Measurements from ENCODE around the gene CD300LB.

The CD300LB gene

DNA sequence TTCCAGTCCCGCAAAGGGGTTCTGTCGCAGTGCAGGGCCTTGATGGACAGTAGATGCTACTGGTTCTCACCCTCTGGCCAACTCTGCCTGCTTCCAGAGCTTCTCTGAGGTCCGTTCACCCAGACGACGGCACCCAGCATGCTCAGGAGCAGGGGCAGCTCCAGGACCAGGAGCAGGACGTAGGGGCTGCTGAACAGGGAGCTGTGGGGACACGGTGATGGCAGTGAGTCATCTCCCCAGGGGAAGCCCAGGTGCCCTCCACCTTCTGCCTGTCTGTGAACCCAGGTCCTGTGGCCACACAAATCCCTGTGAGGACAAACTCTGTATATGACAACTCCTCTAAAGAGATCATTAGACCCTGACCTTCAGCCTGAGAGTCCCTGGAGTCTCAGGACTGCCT, 18.1 kb upstream of the CD300LB start:
- DNase-seq: no peak

DNA sequence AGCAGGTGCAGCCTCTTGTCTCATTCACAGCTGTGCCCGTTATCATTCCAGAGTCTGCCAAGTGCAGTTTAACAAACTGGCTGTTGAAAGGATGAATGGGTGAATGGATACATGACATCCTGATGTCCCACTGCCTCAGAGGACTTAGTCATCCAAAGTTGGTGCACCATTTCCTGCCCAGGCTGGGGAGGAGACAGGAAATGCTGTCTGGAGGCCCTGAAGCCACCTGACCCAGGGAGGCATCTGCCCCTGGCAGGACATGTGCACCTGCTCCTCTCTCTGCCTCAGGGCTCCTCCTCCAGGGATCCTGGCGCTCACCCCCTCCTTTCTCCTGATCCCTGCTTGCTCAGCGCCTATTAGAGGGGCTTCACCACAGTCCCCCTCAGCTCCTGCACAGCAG, 16.5 kb upstream of the CD300LB start:
- DNase-seq: no peak

DNA sequence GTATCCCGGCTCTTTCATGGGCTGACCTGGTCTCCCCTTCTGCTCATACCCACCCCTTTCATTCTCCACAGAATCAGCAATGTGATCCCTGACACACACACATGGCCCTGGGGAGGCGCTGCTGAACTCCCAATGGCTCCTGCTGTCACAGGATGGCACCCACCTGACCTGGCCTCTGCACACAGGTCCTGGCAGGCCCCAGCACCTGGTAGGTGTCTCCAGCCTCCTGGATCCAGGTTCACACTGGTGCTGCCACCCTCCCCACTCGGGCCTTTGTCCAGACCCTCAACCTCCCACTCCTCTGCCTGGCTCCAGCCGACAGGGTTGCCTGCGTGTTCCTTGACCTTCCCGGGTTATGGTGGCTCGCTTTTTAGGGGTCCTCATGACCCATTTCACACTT, 16.0 kb upstream of the CD300LB start:
- DNase-seq: no peak

DNA sequence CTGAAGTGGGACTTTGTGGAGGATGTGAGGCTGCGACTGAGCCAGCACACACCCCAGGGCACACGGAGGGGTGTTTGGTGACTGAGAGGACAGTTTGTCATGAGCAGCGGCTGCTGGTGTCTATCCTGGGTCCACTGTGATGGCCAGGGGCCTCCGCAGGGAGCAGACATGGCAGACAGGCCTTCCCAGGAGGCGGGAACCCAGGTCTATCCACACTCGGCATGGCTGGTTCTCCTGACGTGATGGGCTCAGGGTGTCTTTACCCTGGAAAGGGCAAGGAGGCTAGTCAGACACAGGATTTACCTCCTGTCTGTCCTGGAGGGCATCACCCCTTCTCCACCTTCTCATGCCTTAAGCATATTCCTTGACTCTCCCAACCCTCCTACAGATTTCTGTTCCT, 15.3 kb upstream of the CD300LB start:
- DNase-seq: no peak

DNA sequence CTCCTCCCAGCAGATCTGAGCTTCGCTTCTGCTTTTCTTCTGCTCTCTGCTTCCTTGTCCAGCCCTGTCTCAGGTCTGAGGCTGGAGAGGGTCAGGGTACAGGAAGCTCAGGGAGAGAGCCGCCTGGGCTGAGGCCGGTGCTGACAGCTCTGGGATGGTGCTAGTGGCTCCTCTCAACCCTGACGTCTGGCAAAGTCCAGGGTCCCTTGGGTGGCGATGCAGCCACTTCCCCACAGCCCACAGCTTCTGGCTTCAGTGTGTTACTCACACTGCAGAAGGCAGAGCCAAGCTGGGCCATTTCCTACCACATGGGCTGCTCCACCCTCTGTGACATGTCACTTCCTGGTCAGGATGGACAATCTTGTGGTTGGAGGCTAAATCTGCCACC, 14.6 kb upstream of the CD300LB start, which contains the start of gene CD300C:
TSS of gene CD300C (minus strand) at position 273 of the 388 bp plus-strand sequence. CDS start 333 bp downstream, outside the sequence.
- DNase-seq: peak in 5 of 56 donors; percentile 6 to 24 (median 13)

DNA sequence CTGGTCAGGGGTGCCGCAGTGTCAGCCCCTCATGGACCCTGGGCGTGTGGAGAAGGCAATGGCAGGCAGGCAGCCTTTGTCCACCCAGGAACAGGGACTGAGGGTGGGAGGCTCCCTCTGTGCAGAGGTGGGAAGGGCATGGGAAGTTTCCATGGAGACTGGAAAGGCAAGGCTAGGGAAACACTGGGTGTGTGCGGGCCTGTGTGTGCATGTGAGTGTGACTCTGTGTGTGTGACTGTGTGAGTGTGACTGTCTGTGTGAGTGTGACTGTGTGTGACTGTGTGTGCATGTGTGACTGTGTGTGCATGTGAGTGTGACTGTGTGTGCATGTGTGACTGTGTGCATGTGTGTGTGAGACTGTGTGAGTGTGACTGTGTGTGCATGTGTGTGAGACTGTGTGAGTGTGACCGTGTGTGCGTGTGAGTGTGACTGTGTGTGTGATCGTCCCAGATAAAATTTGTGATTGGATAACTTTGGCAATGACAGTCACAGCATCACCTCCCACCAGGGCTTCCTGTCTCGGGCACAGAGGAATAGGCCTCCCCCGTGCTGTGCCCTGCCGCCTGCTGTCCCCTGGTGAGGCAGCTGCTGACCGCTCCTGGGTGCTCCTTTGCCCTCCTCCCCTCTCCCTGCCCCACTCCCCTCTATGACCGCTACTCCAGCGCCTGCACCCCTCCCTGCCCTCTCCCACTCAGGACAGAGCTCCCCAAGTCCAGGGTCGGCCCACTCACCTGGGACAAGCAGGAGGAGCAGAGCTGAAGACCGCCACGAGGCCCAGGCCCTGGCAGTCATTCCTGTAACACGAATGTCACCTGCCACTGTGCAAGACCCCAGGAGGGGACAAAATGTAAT, 13.9 kb upstream of the CD300LB start:
- DNase-seq: no peak

DNA sequence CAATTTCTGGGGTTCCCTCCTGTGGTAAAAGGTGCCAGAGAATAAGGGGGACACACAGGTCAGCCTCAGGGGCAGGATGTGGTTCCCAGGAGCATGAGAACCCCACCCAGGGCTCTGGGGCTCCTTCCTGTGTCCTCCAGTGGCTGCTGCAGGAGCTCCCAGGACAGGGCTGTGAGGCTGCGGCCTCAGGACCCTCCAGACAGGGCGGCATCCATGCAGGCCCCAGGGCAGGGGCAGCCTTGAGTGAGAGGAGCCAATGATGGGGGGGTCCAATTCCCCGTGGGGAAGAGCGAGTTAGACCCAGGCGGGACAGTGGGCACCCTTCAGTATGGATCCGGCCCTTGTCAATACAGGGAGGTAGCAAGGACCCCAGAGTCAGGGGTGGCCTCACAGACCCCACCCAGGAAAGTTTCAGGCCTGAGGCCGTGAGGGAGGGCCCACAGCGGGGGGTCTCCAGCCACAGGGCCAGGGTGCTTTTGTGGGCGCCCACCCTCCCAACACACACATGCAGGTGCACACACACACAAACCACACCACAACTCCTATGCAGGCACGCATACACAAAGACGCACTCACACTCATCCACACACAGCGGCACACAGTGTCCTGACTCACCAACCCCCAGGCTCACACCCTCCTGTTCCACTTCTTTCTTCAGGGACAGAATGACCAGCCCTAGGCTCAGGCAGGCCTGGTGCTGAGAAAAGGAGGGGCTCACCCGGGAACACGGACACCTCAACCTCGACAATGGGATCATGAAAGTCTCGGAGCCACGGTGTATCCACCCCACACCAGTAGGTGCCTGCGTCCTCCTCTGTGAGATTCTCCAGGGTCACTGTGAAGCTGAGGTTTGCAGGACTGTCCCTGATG, 12.9 kb upstream of the CD300LB start:
- no peak for DNase-seq

DNA sequence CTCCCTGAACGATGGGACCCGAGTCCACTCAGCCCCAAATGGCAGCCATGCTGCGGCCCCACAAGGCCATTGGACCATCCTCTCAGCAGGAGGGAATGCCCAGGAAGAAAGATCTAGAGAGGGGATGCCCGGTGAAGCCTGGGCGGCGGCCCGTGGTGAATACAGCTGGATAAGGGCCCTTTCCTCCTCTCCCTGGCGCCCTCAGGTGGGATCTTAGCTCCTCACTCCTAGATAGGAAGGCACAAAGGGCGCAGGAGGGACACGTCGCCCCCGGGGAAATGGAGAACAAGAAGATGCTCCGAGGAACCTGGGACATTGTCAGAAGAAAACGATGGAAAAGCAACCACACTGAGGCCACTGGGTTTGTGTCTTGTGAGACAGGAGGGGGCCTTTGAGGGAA, 12.1 kb upstream of the CD300LB start:
- no peak for DNase-seq

DNA sequence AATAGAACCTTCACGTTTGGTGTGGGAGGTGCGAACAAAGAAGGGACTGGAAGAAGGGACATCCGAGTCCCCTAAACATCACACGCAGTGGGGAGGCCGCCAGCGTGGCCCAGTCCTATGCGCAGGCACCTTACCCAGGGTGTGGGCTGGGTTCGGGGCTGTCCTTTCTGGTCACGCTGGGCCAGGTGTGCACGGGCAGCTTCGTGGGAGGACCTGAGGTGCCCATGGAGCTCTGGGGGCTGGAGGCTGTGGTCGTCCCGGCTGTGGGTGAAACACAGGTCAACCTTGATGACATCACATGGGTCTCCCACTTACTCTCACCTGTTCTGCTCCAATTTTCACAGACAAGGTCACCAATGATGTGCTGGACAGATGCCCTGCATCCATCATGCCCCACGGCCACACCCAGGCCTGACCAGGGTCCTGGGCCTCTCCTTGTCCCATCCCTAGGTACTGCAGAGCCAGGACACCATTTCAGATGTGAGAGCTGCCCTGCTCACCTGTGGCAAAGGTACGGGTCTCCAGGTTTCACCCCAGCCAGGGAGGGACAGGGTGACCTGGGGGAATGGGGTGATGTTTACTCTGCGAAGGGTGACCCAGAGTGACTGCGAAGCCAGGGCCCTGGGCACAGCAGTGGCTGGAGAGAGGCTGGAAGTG, 11.6 kb upstream of the CD300LB start:
- no peak for DNase-seq

DNA sequence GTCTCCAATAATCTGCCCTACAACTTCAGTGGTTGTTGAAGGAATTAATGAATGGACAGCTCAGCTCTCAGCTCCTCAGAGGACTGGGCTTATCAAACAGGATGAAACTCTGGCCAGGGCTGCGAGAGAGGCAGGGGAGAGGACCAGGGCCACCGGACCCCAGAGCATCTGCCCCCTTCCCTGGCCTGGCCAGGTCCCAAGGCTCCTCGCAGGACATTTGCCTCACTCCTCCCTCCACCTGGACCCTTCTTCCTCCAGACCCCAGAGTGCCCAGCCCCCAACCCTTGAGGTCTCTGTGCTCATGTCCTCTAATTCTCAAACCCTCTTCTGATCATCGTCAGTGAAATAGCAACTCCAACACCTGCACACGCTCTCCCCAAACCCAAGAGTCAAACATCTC, 10.9 kb upstream of the CD300LB start:
- DNase-seq: no peak

DNA sequence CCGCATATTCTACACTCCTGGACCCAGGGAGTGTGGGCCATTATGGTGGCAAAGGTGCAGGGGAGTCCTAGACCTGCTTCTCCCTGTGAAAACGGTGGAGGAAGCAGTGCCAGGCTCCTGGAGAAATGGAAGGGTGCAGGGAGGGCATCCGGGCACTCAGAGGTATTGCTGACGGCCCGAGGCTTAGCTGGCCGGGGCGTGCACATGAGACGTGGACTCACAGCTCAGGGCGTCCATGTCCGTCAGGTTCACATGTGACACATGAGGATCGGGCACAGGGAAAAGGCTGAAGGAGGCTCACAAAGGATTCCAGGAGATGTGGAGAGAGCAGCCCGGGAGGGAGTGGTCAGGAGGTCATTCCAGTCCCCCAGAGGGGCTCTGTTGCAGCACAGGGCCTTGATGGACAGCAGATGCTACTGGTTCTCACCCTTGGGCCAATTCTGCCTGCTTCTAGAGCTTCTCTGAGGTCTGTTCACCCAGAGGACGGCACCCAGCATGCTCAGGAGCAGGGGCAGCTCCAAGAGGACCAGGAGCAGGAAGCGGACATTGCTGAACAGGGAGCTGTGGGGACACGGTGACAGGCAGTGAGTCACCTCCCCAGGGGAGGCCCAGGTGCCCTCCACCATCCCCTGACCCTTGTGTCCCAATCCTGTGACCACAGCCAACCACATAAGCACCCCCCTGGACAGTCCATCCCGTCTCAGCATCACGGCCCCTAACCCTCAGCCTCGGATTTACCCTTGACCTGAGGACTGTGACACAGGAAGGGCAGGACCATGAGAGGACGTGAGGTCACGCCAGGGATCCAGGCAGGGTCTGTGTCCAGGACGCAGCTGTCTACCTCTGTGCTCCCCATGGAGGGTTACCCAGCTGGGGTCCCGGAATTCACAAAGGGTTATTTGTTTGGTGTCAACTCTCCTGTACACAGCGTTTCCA, 10.2 kb upstream of the CD300LB start:
- no peak for DNase-seq

DNA sequence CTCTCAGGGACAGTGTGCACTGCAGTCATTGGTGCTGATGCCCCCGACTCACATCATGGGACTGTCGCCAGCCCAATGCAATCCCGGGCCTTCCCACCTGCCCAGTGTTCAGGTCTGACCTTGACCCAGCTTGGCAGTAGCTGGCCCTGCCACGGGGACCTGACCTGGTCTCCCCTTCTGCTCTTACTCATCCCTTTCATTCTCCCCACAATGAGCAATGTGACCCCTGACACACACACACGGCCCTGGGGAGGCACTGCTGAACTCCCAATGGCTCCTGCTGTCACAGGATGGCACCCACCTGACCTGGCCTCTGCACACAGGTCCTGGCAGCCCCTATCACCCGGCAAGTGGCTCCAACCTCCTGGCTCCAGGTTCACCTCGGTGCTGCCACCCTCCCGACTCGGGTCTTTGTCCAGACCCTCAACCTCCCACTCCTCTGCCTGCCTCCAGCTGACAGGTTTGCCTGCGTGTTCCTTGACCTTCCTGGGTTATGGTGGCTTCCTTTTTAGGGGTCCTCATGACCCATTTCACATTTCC, 8.1 kb upstream of the CD300LB start:
- DNase-seq: no peak

DNA sequence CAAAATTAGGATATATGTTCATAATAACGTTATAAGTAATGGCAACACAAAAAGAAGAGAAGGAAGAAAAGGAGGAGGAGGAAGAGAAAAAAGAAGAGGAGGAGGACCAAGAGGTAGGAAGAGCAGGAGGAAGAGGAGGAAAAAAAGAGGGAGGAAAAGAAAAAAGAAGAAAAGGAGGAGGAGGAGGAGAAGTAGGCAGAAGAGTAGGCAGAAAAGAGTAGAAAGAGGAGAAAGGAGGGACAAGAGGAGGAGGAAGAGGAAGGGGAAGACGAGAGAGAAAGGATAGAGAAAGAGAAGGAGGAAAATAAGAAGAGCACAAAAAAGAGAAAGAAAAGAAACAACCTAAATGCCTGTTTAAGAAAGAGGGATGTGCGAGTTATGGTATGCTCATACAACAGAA, 5.6 kb upstream of the CD300LB start:
- no peak for DNase-seq

DNA sequence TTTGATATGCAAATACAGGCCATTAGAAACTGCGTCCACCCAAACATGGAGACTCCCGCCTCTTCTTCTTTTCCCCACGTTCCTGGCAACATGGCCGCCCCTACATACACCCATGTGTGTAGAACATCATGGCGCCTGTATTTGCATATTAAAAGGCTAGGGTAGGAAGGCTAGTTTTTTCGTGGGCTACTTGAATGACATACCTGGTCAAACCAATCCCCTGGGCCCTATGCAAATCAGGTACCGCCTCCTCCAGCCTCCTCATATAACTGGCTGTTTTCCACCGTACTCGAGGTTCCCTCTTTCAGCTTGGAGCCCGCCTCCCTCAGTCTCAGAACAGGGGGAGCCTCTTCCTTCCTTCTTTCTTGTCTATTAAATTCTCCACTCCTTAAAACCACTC, 840 bp upstream of the CD300LB start:
- DNase-seq: peak in 13 of 56 donors; percentile 11 to 47 (median 25)

DNA sequence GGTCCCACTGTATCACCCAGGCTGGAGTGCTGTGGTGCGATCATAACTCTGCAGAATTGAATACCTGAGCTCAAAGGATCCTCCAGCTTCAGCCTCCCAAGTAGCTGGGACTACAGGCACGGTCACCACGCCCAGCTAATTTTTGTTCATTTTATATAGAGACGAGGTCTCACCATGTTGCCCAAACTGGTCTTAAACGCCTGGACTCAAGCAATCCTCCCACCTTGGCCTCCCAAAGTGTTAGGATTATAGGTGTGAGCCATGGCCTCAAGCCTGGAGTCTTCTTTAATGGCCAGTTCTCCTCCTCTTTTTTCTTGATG, 484 bp downstream of the CD300LB start:
- DNase-seq: no peak

DNA sequence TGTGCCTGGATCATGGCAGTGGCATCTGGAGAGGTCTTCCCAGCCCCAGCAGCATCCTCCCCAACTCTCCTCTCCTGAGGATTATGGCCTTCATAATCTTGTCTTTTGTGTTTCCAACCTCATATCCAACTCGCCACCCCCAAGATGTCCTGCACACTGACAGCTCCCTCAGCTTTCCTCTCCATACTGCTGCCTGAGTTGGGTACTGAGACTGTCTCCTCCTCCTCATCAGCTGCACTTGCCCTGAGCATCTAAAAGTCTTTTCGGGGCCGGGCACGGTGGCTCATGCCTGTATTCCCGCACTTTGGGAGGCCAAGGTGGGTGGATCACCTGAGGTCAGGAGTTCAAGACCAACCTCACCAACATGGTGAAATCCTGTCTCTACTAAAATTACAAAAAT, 2.0 kb downstream of the CD300LB start:
- DNase-seq: no peak

DNA sequence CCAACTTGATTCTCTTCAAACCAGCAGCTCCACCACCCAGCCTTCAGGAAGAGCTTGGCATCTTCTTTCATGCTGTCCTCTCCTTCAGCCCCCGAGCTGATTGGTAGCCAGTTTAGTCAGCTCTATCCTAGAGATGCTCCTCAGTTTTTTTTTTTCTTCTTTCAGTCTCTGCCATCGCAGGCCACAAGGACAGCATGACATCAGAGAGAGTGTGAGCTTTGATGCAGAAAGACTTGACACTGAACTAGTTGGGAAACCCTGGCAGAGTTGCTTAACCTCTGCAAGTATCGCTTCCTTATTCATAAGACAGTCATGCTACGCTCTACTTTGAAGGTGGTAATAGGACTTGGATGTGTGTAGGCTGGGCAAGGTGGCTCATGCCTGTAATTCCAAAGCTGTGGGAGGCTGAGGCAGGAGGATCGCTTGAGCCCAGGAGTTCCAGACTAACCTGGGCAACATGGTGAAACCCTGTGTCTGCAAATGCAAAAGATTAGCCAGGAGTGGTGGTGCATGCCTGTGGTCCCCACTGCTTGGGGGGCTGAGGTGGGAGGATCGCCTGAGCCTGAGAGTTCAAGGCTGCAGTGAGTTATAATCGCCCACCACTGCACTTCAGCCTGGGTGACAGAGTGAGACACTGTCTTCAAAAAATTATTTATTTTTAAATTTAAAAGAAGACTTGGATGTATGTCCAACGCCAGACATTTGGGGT, 2.6 kb downstream of the CD300LB start:
- DNase-seq: no peak

DNA sequence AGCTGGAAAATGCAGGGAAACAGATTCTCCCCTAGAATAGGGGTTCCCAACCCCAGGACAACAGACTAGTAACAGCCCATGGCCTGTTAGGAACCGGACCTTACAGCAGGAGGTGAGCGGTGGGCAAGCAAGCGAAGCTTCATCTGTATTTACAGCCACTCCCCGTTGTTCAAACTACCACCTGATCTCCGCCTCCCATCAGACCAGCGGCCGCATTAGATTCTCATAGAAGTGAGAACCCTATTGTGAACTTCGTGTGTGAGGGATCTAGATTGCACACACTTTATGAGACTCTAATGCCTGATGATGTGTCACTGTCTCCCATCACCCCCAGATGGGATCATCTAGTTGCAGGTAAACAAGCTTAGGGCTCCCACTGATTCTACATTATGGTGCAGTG, 3.5 kb downstream of the CD300LB start:
- no peak for DNase-seq

DNA sequence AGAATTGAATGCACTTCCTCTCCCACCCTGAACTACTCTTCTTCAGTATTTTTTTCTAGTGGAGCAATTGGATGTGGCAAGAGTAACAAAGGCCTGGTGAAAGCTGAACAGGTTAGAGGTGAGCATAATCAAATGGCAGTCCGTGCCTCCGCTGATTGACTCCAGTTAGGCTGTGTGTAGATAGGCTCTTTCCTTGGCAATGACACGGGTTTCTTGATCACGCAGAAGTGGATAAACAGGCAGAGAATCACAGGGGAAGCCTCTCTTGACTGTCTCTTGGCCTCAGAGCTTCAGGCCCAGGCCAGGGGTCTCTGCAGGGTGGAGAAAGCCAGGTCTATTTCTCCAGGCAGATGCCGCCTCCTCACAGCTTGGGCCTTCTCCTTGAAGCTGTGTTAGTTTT, 4.2 kb downstream of the CD300LB start:
- DNase-seq: no peak

DNA sequence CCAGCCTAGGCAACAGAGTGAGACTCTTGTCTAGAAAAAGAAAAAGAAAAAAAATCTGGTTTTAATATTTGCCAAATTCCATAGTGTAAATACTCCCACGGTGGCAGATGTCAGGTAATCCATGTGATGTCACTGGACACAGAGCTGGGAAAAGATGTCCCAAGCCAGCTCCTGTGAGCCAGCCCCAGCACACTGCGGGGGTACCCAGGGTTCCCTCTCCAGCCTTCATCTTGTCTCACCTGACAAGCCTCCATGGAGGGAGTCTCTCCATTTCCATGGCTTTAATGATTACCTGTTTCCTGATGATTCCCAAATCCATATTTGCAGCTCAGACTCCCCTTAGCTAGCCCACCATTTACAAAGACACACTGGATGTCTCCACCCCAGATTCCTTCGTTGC, 4.6 kb downstream of the CD300LB start:
- no peak for DNase-seq
